T1000 (cell line): ENCODE data around the gene RABIF.

Source experiments
- DNase-seq: peaks from one replicate; lab custom pipeline; 2025; ENCODE audit warnings: mixed read lengths; lab: John Stamatoyannopoulos, UW

The RABIF gene

GRCh38 chr1:202873026-202873425 lies 15.9 kb downstream of the RABIF start:
- DNase-seq: no peak

- DNase-seq: no peak
Observed at GRCh38 chr1:202871367-202871766, 17.6 kb downstream of the RABIF start.

- DNase-seq: no peak
Observed at GRCh38 chr1:202862679-202863560, 26.0 kb downstream of the RABIF start.

- peak; percentile 88 for DNase-seq
Observed at GRCh38 chr1:202861420-202862132, 27.4 kb downstream of the RABIF start.

GRCh38 chr1:202860744-202861419 lies 28.1 kb downstream of the RABIF start:
- peak; percentile 22 for DNase-seq

- no peak for DNase-seq
Observed at GRCh38 chr1:202858789-202859414, 30.0 kb downstream of the RABIF start.

GRCh38 chr1:202858331-202858730 lies 30.6 kb downstream of the RABIF start:
- DNase-seq: no peak

GRCh38 chr1:202857136-202857610 lies 31.8 kb downstream of the RABIF start:
- no peak for DNase-seq

- DNase-seq: no peak
Observed at GRCh38 chr1:202856014-202856413, 32.9 kb downstream of the RABIF start.

- no peak for DNase-seq
Observed at GRCh38 chr1:202854787-202855186, 34.2 kb downstream of the RABIF start.

- DNase-seq: no peak
Observed at GRCh38 chr1:202852163-202852904, 36.6 kb downstream of the RABIF start.

GRCh38 chr1:202850593-202851362 lies 38.2 kb downstream of the RABIF start:
- no peak for DNase-seq

GRCh38 chr1:202848191-202848542 lies 40.8 kb downstream of the RABIF start:
- no peak for DNase-seq

GRCh38 chr1:202844935-202845334 lies 44.0 kb downstream of the RABIF start:
- no peak for DNase-seq

GRCh38 chr1:202844259-202844658 lies 44.7 kb downstream of the RABIF start:
- DNase-seq: no peak

- DNase-seq: no peak
Observed at GRCh38 chr1:202843081-202843480, 45.9 kb downstream of the RABIF start.

- no peak for DNase-seq
Observed at GRCh38 chr1:202837746-202838262, 51.1 kb downstream of the RABIF start.

GRCh38 chr1:202836623-202837403 lies 52.1 kb downstream of the RABIF start:
- no peak for DNase-seq

GRCh38 chr1:202835548-202836072 lies 53.3 kb downstream of the RABIF start:
- no peak for DNase-seq
